ENCODE results near the gene DDAH1.

DDAH1 gene

GRCh38 chr1:85323770-85324169 is 141.2 kb downstream of the DDAH1 start:
- Histone ChIP-seq H3K4me3 (ENCODE audit: low read depth in 1 of 2, low read length in 1 of 2) (no peak overlapping the region), H3K27ac (no peak overlapping the region), H3K27me3 (no peaks in the 10 kb centered on the region), H3K36me3 (no peaks in the 10 kb centered on the region), H3K4me1 (ENCODE audit: control insufficient read depth in 1 of 2, insufficient read depth in 1 of 2, low read depth in 1 of 2, low read length in 1 of 2) (no peaks in the 10 kb centered on the region), H3K9me3 (no peaks in the 10 kb centered on the region)
- TF ChIP-seq CTCF (IDR thresholded peaks at IDR 0.05), result no peak

DNA sequence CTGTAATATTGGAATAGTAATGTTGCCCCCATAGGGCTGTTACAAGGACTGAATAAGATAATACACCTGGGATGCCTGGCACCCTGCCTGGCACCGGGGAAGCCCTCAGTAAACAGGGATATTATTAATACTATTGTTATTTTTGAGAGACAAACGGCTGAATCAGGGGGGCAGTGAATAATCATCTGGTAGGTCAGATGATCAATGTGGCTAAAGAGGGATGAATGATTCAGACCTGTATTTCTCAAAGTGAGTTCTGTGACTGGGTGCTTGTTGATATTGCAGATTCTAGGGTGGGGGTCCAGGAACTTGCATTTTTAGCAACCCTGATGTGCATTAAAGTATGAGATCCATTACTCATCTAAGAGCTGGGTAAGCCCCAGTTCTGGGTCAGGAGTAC is 142.3 kb downstream of the DDAH1 start:
- H3K4me3 ChIP-seq (ENCODE audit: low read depth in 1 of 2, low read length in 1 of 2), result no peak overlapping the region
- no peaks in the 10 kb centered on the region for H3K4me1 ChIP-seq (ENCODE audit: control insufficient read depth in 1 of 2, insufficient read depth in 1 of 2, low read depth in 1 of 2, low read length in 1 of 2)
- H3K36me3 ChIP-seq, result no peaks in the 10 kb centered on the region
- H3K27me3 ChIP-seq, result no peaks in the 10 kb centered on the region
- no peak for TF ChIP-seq CTCF (IDR thresholded peaks at IDR 0.05)
- no peaks in the 10 kb centered on the region for H3K9me3 ChIP-seq
- H3K27ac ChIP-seq, result no peak overlapping the region

GRCh38 chr1:85321237-85321964 is 143.6 kb downstream of the DDAH1 start:
- H3K36me3 ChIP-seq, result no peaks in the 10 kb centered on the region
- no peak overlapping the region for H3K27ac ChIP-seq
- TF ChIP-seq CTCF (IDR thresholded peaks at IDR 0.05), result no peak
- no peaks in the 10 kb centered on the region for H3K27me3 ChIP-seq
- H3K4me3 ChIP-seq (ENCODE audit: low read depth in 1 of 2, low read length in 1 of 2), result no peak overlapping the region
- H3K4me1 ChIP-seq (ENCODE audit: control insufficient read depth in 1 of 2, insufficient read depth in 1 of 2, low read depth in 1 of 2, low read length in 1 of 2), result no peaks in the 10 kb centered on the region
- H3K9me3 ChIP-seq, result no peaks in the 10 kb centered on the region

GRCh38 chr1:85320371-85321131 is 144.4 kb downstream of the DDAH1 start:
- no peak overlapping the region for H3K27ac ChIP-seq
- H3K4me1 ChIP-seq (ENCODE audit: control insufficient read depth in 1 of 2, insufficient read depth in 1 of 2, low read depth in 1 of 2, low read length in 1 of 2), result no peaks in the 10 kb centered on the region
- no peaks in the 10 kb centered on the region for H3K36me3 ChIP-seq
- H3K4me3 ChIP-seq (ENCODE audit: low read depth in 1 of 2, low read length in 1 of 2), result no peak overlapping the region
- H3K9me3 ChIP-seq, result no peaks in the 10 kb centered on the region
- TF ChIP-seq CTCF (IDR thresholded peaks at IDR 0.05), result no peak
- no peaks in the 10 kb centered on the region for H3K27me3 ChIP-seq

DNA sequence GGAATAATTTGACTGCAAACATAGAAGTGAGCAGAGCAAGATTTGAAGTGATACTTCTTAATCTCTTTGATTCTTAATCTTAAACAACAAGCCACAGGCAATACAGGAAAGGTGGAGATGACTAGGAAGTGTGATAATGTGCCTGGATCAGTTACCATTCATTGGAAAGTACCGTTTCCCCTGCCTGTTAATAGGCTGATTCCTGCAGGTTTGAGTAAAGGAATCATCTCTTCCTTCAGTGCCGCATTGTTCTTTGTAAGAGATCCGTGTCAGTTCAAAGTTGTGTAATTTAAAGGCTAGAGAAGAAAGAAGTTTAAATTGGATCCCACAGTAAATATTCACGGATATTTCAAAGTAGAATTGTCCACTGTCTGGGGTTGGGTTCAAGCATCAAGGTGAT is 145.0 kb downstream of the DDAH1 start:
- Histone ChIP-seq H3K4me3 (ENCODE audit: low read depth in 1 of 2, low read length in 1 of 2) (no peak overlapping the region), H3K4me1 (ENCODE audit: control insufficient read depth in 1 of 2, insufficient read depth in 1 of 2, low read depth in 1 of 2, low read length in 1 of 2) (no peaks in the 10 kb centered on the region), H3K9me3 (no peaks in the 10 kb centered on the region), H3K27ac (no peak overlapping the region), H3K36me3 (no peaks in the 10 kb centered on the region), H3K27me3 (no peaks in the 10 kb centered on the region)
- TF ChIP-seq CTCF (IDR thresholded peaks at IDR 0.05), result no peak
